Stimulated activated CD8-positive, alpha-beta memory T cell treated with anti-CD3 and anti-CD28 coated beads, Interleukin-15, amount 100 ng/mL, for 4 hours (primary cell): ENCODE data around the gene PPP4R4.

ENCODE experiments used
- DNase-seq, 2 donors: peaks; one replicate each; pipeline ENCODE4 v3.0.0-alpha.2; 2020; ENCODE audit warnings: low read depth in 2 of 2

PPP4R4 gene

GRCh38 chr14:94307410-94307992 is 133.4 kb downstream of the PPP4R4 start:
- no peak for DNase-seq

- no peak for DNase-seq
Measured at GRCh38 chr14:94309721-94310120, 135.6 kb downstream of the PPP4R4 start.

GRCh38 chr14:94310248-94310647 is 136.1 kb downstream of the PPP4R4 start:
- DNase-seq = no peak

GRCh38 chr14:94312481-94313246 is 138.5 kb downstream of the PPP4R4 start:
- DNase-seq = no peak

- DNase-seq = no peak
Measured at GRCh38 chr14:94313991-94314655, 140.0 kb downstream of the PPP4R4 start.

- DNase-seq = no peak
Measured at GRCh38 chr14:94314890-94315289, 140.8 kb downstream of the PPP4R4 start.

GRCh38 chr14:94316692-94317091 is 142.6 kb downstream of the PPP4R4 start:
- DNase-seq = no peak

- DNase-seq = no peak
Measured at GRCh38 chr14:94317259-94317658, 143.1 kb downstream of the PPP4R4 start.

GRCh38 chr14:94320243-94320642 is 146.1 kb downstream of the PPP4R4 start:
- DNase-seq = no peak

GRCh38 chr14:94321421-94322271 is 147.5 kb downstream of the PPP4R4 start:
- no peak for DNase-seq

GRCh38 chr14:94322648-94323570 is 148.8 kb downstream of the PPP4R4 start, which contains the start of gene SERPINA6:
Gene SERPINA6, minus strand, starts transcription at chr14:94323336. Its CDS starts 8,688 bp downstream, at chr14:94314648.
- DNase-seq = no peak

- no peak for DNase-seq
Measured at GRCh38 chr14:94328196-94328595, 154.1 kb downstream of the PPP4R4 start.
